Measurements from ENCODE around the gene STXBP1. TPM values are rescaled to one million over a fixed set of nuclear protein-coding genes. Genes with fewer than 3 reads are reported as not detected.

The STXBP1 gene
- polyA plus RNA-seq, 3 donors = 0.27 to 0.59 TPM; not detected in 1

GRCh38 chr9:127734747-127735529 lies 122.9 kb downstream of the STXBP1 start, which contains the start of gene TOR2A:
TOR2A (minus strand) TSS chr9:127735294; CDS start chr9:127735270, 24 bp downstream.
- Mint-ChIP-seq H3K36me3 (peaks cover 36 to 60% of the 10 kb centered on the region in 2 donors), H3K4me3 (peak within 1 kb of the TSS; percentile 75 to 81), H3K9me3 (peaks cover 0 to 1% (median 0%) of the 10 kb centered on the region in 7 donors), H3K4me1 (peaks cover 17% of the 10 kb centered on the region), H3K27ac (peak within 1 kb of the TSS; percentile 90 to 95 (median 93)), H3K27me3 (ENCODE audit: low read depth in 3 of 3) (peaks cover 0 to 3% (median 0%) of the 10 kb centered on the region in 3 donors)
- H3K79me2 ChIP-seq (ENCODE audit: insufficient read depth, low read length) = no peaks in the 10 kb centered on the region
- WGBS (ENCODE audit: insufficient coverage) = under 1% methylated on average over 74 of the region's 76 CpGs
- peak within 1 kb of the TSS; percentile 74 for H3K4me2 ChIP-seq (replicated peaks; ENCODE audit: extremely low read depth, low read length, poor library complexity, severe bottlenecking)
- peaks cover 37 to 56% of the 10 kb centered on the region in 2 donors for H3K36me3 ChIP-seq (replicated peaks in 1 of 2; ENCODE audit: control insufficient read depth in 1 of 2, insufficient read depth in 2 of 2, low read length in 2 of 2)
- intact Hi-C loops (cut with micrococcal nuclease) = loop anchor here (1.0 to 5.0 kb wide), 8 partner anchors 36 to 230 kb away; partner anchors contain the start of gene ST6GALNAC4 (in 1 of the 2)
- no peaks in the 10 kb centered on the region for H3K27me3 ChIP-seq (ENCODE audit: control insufficient read depth in 2 of 2, insufficient read depth in 2 of 2, low read length in 2 of 2)
- H3K27ac ChIP-seq (ENCODE audit: low read depth in 1 of 2, low read length in 2 of 2) = peak within 1 kb of the TSS; percentile 76 to 90
- TF ChIP-seq, protein P1, sequence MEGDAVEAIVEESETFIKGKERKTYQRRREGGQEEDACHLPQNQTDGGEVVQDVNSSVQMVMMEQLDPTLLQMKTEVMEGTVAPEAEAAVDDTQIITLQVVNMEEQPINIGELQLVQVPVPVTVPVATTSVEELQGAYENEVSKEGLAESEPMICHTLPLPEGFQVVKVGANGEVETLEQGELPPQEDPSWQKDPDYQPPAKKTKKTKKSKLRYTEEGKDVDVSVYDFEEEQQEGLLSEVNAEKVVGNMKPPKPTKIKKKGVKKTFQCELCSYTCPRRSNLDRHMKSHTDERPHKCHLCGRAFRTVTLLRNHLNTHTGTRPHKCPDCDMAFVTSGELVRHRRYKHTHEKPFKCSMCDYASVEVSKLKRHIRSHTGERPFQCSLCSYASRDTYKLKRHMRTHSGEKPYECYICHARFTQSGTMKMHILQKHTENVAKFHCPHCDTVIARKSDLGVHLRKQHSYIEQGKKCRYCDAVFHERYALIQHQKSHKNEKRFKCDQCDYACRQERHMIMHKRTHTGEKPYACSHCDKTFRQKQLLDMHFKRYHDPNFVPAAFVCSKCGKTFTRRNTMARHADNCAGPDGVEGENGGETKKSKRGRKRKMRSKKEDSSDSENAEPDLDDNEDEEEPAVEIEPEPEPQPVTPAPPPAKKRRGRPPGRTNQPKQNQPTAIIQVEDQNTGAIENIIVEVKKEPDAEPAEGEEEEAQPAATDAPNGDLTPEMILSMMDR (IDR thresholded peaks at IDR 0.05) = peak; percentile 82
- H3K9me3 ChIP-seq (replicated peaks in 1 of 2; ENCODE audit: control insufficient read depth in 1 of 2, insufficient read depth in 1 of 2, low read length in 2 of 2) = no peaks in the 10 kb centered on the region
- peak within 1 kb of the TSS; percentile 55 for H2AFZ ChIP-seq (ENCODE audit: insufficient read depth, low read depth, low read length, poor library complexity, severe bottlenecking)
- H3K4me3 ChIP-seq (replicated peaks in 1 of 3; ENCODE audit: low read depth in 2 of 3, low read length in 3 of 3) = peak within 1 kb of the TSS; percentile 46 to 76 (median 54)
- peak within 1 kb of the TSS; percentile 95 for H3K9ac ChIP-seq (ENCODE audit: insufficient read depth, low read length, poor library complexity, severe bottlenecking)
- peak; percentile 97 to 99 (median 98) for DNase-seq
- peaks cover 19 to 25% of the 10 kb centered on the region in 2 donors for H3K4me1 ChIP-seq (ENCODE audit: control insufficient read depth in 1 of 2, insufficient read depth in 2 of 2, low read length in 2 of 2)
- peaks cover 61% of the 10 kb centered on the region for H4K20me1 ChIP-seq (ENCODE audit: insufficient read depth, low read length)

GRCh38 chr9:127735530-127736185 lies 123.6 kb downstream of the STXBP1 start:
- peak overlapping the region in 1 of 2 donors; percentile 81 for H3K4me3 Mint-ChIP-seq
- peaks cover 43 to 58% of the 10 kb centered on the region in 2 donors for H3K36me3 ChIP-seq (replicated peaks in 1 of 2; ENCODE audit: control insufficient read depth in 1 of 2, insufficient read depth in 2 of 2, low read length in 2 of 2)
- H3K27me3 ChIP-seq (ENCODE audit: control insufficient read depth in 2 of 2, insufficient read depth in 2 of 2, low read length in 2 of 2) = no peaks in the 10 kb centered on the region
- H3K79me2 ChIP-seq (ENCODE audit: insufficient read depth, low read length) = no peaks in the 10 kb centered on the region
- H3K36me3 Mint-ChIP-seq = peaks cover 38 to 60% of the 10 kb centered on the region in 2 donors
- H3K4me1 ChIP-seq (ENCODE audit: control insufficient read depth in 1 of 2, insufficient read depth in 2 of 2, low read length in 2 of 2) = peaks cover 19 to 25% of the 10 kb centered on the region in 2 donors
- H2AFZ ChIP-seq (ENCODE audit: insufficient read depth, low read depth, low read length, poor library complexity, severe bottlenecking) = no peak overlapping the region
- peak overlapping the region; percentile 65 to 90 for H3K27ac ChIP-seq (ENCODE audit: low read depth in 1 of 2, low read length in 2 of 2)
- H3K9me3 Mint-ChIP-seq = peaks cover 0 to 1% (median 0%) of the 10 kb centered on the region in 7 donors
- DNase-seq = peak in 1 of 3 donors; percentile 18
- TF ChIP-seq, protein P1 (IDR thresholded peaks at IDR 0.05) = peak; percentile 1
- peaks cover 17% of the 10 kb centered on the region for H3K4me1 Mint-ChIP-seq
- H3K27me3 Mint-ChIP-seq (ENCODE audit: low read depth in 3 of 3) = peaks cover 0 to 3% (median 0%) of the 10 kb centered on the region in 3 donors
- no peaks in the 10 kb centered on the region for H3K9me3 ChIP-seq (replicated peaks in 1 of 2; ENCODE audit: control insufficient read depth in 1 of 2, insufficient read depth in 1 of 2, low read length in 2 of 2)
- H3K9ac ChIP-seq (ENCODE audit: insufficient read depth, low read length, poor library complexity, severe bottlenecking) = no peak overlapping the region
- intact Hi-C loops (cut with micrococcal nuclease) = loop anchor here (1.0 to 5.0 kb wide), 6 partner anchors 35 to 184 kb away; partner anchors contain the start of gene ST6GALNAC4 (in 1 of the 2)
- H3K4me3 ChIP-seq (replicated peaks in 1 of 3; ENCODE audit: low read depth in 2 of 3, low read length in 3 of 3) = no peak overlapping the region
- WGBS (ENCODE audit: insufficient coverage) = 47% methylated on average over 11 of the region's 15 CpGs
- peaks cover 68% of the 10 kb centered on the region for H4K20me1 ChIP-seq (ENCODE audit: insufficient read depth, low read length)
- H3K27ac Mint-ChIP-seq = peak overlapping the region; percentile 90 to 95 (median 93)
- H3K4me2 ChIP-seq (replicated peaks; ENCODE audit: extremely low read depth, low read length, poor library complexity, severe bottlenecking) = peak overlapping the region; percentile 74
